GM19193 (cell line): ENCODE results near the gene BZW2.

Experiments used
- POLR2A ChIP-seq: IDR thresholded peaks from 4 replicates; pipeline ENCODE4 v1.6.1; 2011; ENCODE audit not compliant: insufficient read depth, insufficient read length; ENCODE audit errors: extremely low read depth

Gene BZW2

DNA sequence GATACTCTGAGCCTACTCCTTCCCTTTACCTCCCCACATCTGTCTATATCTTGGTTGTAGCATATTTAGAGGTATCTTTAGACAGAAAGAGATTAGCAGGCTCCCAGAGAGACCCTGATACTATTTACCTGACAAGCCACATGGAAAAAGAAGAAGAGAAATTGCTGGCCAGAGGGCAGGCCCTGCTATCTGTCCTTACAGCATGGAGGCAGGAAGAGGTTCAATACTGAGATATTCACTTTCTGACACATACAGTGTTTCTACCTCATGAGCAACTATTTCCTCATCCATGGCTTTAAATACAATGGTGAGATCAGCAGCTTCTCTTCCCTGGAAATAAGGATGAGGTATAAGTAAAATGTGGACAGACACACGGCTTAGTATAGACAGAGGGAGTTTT lies 73.7 kb downstream of the BZW2 start:
- TF ChIP-seq POLR2A: no peak

DNA sequence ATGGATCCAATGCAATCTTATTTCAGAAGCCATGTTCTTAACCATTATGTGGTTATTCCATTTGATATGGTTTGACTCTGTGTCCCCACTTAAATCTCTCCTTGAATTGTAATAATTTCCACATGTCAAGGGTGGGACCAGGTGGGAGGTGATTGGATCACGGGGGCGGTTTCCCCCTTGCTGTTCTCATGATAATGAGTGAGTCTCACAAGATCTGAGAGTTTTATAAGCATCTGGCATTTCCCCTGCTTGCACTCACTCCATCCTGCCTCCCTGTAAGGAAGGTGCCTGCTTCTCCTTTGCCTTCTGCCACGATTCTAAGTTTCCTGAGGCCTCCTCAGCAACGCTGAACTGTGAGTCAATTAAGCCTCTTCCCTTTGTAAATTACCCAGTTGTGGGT lies 75.6 kb downstream of the BZW2 start:
- TF ChIP-seq POLR2A: no peak

DNA sequence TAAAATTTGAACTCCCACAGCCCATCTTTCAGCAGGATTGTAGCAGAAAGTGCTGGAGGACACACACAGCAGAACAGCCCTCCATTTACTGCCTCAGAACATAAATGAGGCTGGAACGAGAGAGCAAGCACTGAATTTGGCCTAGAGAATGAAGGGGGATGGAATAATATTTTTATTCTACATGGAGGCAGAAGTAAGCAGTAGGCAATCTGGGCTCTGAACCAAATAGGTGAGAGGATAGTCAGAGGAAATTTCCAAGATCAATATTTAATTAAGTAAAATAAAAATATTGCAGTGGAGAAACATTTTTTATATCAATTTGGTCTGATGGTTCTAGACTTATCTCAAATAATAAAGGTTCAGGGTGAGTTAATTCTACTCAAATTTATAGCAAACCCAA lies 78.4 kb downstream of the BZW2 start:
- no peak for TF ChIP-seq POLR2A

DNA sequence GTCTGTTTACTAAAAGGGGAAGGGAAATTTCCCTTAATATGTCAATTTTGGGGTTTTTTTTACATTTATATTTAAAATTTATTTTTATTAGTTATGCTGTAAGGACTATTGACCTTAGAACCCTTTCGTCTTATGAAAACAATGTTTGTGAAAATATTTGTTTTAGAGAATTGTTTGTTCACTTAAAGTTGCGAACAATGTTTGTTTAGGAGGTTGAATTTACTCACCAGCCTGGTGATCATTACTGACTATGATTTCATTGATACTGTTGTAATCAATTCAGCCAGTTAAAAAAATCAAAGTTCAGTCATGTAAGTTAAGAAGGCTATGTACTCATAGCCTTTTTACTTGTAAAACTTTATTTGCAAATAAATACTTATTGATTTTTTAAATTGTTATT lies 80.2 kb downstream of the BZW2 start:
- no peak for TF ChIP-seq POLR2A

DNA sequence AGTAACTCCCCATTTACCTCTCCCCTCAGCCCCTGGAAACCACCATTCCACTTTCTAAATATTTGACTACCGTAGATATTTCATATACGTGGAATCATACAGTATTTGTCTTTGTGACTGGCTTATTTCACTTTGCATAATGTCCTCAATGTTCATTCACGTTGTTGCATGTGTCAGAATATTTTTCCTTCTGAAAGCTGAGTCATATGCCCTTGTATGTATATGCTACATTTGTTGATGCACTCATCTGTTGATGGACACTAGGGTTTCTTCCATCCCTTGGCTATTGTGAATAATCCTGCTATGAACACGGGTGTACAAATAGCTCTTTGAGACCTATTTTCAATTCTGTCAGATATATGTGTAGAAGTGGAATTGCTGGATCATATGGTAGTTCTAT lies 81.8 kb downstream of the BZW2 start:
- TF ChIP-seq POLR2A: no peak

DNA sequence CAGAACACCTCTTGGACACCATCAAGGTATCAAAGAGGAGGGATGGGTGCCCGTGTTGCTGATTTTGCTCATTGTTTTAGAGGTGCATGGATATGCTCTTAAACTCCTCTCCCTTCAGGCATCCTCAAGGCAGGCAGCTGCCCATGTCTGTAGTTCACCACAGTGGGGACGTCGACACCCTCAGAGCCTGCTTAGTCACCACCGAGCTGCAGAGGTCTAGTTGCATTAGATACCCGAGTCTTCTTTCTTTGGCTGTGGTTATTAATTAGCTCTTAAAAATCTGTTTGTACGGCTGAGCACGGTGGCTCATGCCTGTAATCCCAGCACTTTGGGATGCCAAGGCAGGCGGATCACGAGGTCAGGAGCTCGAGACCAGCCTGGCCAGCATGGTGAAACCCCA lies 82.8 kb downstream of the BZW2 start:
- TF ChIP-seq POLR2A: no peak

DNA sequence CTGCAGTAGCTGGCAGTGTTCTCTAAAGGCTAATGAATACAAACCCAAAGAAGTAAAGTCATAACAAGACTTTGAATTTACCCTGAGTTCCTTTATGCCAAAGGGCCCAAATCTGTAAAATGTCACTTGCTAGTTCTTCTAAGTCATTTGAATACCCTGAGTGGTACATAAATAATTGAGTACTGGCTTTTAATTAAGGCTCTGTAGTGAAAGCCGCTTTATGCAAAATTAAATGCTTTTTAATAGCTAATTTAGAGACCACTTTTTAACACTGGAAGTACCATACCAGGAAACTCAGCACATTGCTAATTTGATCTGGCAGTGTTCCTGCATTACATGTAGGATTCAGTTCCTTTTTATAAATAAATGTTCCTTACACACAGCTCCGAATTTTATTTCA lies 83.6 kb downstream of the BZW2 start:
- TF ChIP-seq POLR2A: no peak

DNA sequence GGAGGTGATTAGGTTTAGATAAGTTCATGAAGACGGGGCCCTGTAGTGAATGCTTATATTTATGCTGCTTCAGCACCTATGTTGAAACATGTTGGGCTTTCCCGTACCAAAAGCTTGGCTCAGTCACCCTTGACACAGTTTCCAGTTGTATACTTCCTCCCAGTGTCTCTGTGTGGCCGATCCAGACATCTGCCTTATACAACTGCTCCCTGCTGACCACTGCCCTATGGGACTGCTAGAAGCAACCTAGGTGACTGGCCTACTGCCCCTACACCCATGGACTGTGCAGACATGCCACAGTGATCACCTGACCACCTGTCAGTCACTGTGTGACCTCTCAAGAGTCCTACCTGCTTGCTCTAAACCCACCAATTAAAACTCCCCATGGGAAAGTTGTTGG lies 85.0 kb downstream of the BZW2 start:
- TF ChIP-seq POLR2A: no peak

DNA sequence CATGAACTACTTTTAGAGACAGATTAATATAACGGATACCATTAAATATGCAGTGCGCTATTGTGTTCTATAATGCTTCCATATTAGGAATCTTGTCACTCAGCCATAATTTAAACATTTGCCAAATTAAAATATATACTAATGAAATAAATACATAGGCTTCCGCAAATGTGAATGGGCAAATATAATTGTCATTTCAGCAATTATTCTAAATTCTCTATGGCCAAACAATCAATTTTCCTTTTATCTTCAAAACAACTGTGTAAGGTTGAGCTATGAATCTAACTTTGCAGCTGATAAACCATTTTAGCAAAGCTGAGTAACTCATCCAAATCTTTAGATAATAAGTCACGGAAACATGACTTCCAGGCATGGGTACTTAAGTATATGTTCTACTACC lies 86.8 kb downstream of the BZW2 start:
- no peak for TF ChIP-seq POLR2A

DNA sequence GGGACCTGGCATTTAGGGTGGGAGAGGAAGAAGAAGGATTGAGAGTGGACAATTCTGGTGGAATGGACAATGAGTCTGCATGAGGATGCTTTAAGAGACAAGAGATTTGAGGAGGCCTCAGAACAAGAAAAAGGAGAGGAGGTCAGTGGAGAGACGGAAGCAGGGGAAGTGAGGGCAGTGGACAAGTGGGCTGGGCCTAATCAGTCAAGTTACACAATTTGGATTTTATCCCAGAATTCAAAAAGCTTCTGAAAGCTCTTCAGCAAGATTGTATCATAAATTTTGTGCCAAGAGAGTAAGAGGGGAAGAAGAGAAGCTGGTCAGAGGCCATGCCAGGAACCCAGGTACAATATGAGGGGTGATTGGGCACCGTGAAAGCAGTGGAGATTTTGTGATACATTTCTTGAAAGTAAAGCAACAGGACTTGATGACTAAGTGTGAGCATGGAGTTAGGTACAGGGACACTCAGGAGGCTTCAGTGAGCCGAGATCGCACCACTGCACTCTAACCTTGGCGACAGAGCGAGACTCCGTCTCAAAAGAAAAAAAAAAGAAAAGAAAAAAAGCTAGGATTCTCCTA lies 88.3 kb downstream of the BZW2 start:
- TF ChIP-seq POLR2A: no peak

DNA sequence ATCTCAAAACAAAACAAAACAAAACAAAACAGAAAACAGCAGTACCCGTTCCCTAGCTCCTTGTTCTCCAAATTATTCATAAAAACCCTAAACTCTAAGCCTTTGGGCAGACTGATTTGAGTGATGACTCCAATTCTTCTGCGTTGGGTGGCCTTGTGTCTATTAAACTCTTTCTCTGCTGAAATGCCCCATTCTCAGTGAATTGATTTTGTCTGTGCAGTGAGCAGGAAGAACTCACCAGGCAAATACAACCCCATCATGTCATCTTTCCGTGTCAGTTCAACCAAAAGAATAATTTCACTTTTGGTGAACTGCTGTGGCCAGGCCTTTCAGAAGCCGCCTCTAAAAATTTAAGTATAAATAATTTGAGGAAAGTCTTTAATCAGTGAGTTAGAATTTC lies 89.0 kb downstream of the BZW2 start:
- TF ChIP-seq POLR2A: no peak

DNA sequence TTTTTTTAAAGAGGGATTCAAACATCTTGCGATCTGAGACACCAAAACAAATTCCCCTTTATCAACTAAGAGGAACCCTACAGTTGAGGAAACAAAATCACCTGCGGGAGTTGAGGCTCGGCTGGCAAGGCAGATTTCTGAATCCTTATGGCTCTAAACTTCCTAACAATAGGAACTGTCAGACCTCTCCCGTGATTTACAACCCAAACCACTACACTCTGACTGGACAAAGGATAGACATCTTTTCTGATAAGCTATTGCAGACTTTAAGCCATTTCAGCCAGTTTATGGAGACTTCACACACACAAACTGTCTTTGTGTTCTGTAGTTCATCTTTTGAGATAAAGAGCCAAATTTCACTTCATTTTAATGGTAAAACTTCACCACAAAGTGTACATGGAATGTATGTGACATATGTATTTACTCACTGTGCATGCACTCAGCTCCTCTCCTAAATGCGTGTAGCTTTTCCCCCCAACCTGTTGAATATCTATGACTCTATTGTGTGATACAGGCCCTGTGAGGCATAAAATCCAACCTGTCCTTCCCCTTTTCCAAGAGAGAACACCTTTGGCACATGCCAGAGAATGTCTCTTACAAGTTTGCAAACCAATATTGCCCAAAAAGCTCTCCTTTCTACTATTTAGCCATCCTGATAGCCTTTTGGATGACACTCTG lies 92.2 kb downstream of the BZW2 start:
- no peak for TF ChIP-seq POLR2A

DNA sequence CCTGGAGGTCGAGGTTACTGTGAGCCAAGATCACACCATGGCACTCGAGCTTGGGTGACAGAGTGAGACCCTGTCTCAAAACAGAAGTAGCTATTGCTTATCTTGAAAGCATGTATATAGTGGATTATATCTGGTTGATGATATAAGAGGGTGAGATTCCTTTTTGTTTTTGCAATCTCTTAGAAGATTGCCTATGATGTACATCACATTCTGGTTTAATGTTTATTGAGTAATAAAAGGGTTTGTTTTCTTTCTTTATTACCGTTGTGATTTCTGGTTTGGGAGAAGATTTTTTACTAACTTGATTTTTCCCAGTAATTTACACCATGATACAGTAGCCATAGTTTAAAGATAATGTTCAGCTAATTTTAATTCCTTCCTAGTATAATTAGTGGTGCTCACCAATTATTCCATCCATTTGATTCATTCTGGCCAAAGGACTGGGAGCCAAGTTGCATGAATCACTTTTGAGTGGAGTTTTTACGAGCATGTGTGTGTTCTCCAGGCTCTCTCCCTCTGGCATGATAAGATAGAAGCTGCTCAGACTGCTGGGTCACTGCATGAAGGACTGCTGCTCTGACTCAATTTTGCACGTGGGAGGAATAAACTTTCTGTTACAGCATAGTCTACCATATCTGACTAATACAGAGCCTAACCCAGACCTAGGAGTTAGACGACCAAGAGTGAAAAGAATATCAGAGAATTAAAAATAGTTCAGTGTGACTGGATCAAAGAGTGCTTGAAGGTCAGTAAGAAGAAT lies 94.1 kb downstream of the BZW2 start:
- no peak for TF ChIP-seq POLR2A

DNA sequence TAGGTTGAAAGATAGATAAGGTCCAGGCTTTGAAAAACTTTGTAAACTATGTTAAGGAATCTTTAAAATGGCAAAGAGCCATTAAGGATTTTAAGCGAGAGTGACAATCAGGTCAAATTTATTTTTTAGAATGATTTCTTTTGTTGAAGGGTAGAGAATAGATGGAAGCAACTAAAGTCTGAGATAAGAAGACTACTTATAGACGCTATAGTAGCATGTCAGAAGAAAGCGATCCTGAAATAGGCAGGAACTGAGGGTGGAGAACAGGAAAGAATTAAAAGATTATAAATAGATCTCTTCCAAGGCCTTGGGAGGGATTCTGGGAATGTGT lies 94.6 kb downstream of the BZW2 start:
- TF ChIP-seq POLR2A: no peak

DNA sequence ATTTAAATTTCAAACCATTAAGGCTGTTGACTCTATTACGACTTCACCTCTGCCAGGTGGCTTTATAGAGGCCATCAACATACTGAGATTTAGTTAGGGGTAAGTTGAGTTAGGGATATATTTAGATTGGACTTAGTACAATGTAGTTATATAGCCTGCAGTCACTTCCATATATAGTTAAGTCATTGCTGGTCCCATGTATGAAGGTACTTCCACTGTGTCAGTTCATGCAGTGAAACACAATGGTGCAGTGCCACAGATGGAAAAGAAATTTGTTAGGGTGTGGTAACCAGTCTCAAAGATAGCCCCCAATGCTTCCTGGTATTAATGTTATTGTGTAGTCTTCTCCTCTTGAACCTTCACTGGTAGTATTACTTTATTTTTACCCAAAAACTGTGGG lies 95.0 kb downstream of the BZW2 start:
- TF ChIP-seq POLR2A: no peak

DNA sequence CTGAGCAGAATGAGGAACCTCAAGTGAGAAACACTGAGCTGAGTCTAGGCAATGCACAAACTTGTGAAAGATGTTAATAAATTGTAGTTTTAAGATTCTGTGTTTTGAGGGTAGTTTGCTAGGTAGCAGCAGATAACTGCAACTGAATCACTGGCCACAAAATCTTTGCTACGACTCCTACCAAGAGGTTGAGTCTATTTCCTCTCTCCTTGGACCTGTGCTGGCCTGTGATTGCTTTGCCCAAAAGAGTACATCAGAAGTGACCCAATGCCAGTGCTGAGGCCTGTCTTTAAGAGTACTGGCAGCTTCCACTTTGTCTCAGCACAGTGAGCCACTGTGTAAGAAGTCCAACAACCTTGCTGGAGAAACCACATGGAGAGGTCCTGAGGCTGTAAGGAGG lies 95.7 kb downstream of the BZW2 start:
- TF ChIP-seq POLR2A: no peak
